HG03378 (cell line): Measurements from ENCODE around the gene EEA1.
"Not testable (repeated sequence)": the region's sequence is repeated elsewhere in the genome, so short reads cannot be mapped to it uniquely, and the experiment has no call there.

Experiments used
- ATAC-seq: cut with Tn5 transposase; IDR thresholded peaks from one replicate; pipeline ENCODE4 v1.9.1; 2021; ENCODE audit warnings: mild to moderate bottlenecking, moderate library complexity; ENCODE audit not compliant: unreplicated experiment

The EEA1 gene

GRCh38 chr12:92756898-92757596 lies 172.0 kb downstream of the EEA1 start:
- ATAC-seq: no peak

- ATAC-seq: no peak
Measured at GRCh38 chr12:92753976-92754885, 174.9 kb downstream of the EEA1 start.

DNA sequence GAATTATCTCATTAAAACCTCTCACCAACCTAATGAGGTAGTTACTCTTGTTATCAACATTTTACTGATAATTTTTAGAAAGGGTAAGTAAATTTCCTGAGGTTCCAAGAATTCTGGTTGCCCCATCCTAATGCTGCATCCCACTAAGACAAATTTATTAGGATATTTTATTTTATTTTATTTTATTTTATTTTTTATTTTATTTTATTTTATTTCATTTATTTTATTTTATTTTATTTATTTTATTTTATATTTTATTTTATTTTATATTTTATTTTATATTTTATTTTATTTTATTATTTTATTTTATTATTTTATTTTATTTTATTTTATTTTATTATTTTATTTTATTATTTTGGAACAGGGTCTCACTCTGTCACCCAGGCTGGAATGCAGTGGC lies 179.4 kb downstream of the EEA1 start:
- not testable (repeated sequence) for ATAC-seq

GRCh38 chr12:92747151-92747550 lies 181.9 kb downstream of the EEA1 start:
- ATAC-seq: no peak

GRCh38 chr12:92745856-92746550 lies 183.1 kb downstream of the EEA1 start:
- no peak for ATAC-seq

- ATAC-seq: no peak
Measured at GRCh38 chr12:92743026-92743425, 186.1 kb downstream of the EEA1 start.

DNA sequence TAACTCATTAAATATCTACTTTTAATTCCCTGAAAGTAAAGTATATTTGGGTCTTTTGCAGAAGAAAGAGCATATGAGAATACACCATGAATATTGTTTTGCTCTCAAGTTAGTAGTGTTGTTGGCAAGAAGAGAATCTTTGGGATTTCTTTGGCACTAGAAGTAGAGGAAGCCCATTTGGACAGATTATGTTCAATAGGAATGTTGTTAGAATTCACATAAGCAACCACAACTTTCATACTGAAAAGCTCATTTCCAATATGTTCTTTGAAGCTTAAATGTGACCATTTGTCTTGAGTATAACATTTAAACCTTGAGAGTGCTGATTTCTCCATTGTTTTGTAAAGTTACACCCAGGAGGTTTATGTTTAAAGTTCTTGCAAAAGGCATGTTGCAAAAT lies 188.7 kb downstream of the EEA1 start:
- no peak for ATAC-seq

DNA sequence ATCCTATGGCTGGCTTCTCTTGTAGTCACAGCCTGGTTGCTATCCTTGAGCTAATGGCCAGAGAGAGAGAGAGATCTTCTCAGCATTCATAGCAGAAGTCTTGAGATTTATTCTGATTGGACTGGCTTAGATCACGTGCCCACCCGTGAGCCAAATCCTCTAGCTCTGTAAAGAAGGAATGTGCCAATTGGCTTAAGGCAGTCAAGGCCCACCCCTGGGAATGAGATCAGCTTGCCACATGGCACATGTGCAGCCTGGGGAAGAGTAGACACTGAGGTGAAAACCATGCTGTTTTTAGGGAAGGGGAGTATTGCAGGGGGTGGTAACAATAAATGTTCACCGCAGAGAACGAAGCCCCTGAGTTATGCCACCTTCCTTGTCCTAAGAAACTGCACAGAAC lies 190.0 kb downstream of the EEA1 start:
- no peak for ATAC-seq

GRCh38 chr12:92737855-92738850 lies 190.9 kb downstream of the EEA1 start:
- no peak for ATAC-seq

DNA sequence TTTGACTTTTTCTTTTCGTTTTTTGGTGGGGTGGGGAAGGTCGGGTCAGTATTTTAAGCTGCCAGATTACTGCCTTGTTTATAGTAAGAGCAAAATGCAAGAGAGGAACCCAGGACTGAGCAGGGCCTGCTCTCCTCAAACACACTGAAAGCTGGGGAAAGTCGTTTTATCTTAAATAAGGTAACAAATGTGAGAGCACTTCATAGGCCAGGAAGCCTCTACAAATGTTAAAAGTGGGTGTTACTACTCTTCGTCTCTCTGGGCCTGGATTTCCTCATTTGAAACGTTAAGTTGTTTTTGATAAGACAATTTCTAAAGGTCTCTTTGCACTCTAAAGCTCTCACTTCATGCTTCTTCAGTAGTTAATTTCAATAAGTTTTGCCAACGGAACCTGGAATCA lies 192.5 kb downstream of the EEA1 start:
- ATAC-seq: no peak

- ATAC-seq: no peak
Measured at GRCh38 chr12:92735131-92735721, 193.9 kb downstream of the EEA1 start.

- no peak for ATAC-seq
Measured at GRCh38 chr12:92733661-92734060, 195.4 kb downstream of the EEA1 start.

DNA sequence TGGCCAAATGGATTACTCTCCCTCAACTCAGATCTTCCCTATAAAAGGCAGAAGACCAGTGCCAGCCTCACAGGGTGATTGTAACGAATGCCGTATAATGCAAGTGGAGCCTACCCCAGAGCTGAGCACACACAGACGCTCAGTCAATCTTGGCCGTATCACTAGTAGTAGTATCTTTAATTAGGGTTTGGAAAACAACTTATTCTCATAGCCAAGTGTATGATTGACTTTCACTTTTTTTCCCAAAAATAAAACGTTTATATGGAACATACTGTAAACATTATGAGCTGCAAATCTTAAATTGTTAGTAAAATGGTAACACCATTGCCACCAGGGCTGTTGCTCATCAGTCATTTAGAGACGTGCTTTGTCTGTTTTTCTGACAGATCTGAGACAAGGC lies 195.9 kb downstream of the EEA1 start:
- ATAC-seq: no peak

GRCh38 chr12:92732716-92733115 lies 196.4 kb downstream of the EEA1 start:
- no peak for ATAC-seq

- ATAC-seq: no peak
Measured at GRCh38 chr12:92732216-92732615, 196.9 kb downstream of the EEA1 start.

DNA sequence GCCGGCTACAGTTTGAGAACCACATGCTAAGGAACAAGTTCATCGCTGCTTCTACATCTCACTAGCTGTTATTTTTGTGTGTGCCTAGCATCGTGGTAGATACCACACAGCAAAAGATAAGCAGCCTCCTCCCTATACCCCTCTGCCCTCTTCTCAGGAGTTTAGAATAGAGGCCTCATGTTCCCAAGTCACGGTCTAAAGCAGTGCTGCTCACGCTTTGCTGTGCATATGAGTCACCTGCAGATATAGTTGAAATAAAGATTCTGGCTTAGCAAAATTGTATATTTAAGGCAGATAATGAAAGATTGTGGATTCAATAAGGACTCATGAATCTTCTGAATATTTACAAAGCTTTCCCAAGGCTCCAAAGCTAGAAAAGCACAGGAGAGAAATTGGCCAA lies 198.3 kb downstream of the EEA1 start:
- ATAC-seq: no peak

- ATAC-seq: no peak
Measured at GRCh38 chr12:92729773-92730305, 199.3 kb downstream of the EEA1 start.

DNA sequence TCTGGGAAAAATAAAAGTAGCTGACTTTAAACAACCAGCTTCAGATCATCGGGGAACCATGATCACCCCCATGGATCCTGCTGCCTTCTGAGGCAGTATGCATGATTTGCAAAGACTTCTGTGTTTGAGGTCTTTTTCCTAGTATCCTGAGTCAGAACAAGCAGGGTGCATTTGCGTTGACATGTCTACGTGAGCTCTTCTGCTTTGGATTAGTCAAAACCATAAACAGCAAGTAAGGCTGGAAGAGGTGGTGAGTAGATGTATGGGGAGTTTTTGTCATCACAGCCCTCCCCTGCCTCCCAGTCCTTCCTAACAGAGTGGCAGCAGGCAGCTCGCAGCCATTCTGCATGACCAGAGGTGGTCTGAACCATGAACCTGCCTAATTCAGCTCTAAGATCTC lies 202.2 kb downstream of the EEA1 start:
- ATAC-seq: no peak

GRCh38 chr12:92722897-92723296 lies 206.2 kb downstream of the EEA1 start:
- no peak for ATAC-seq

GRCh38 chr12:92721656-92722055 lies 207.4 kb downstream of the EEA1 start:
- ATAC-seq: no peak
